ENCODE results near the gene ZNF783.

ZNF783 gene

DNA sequence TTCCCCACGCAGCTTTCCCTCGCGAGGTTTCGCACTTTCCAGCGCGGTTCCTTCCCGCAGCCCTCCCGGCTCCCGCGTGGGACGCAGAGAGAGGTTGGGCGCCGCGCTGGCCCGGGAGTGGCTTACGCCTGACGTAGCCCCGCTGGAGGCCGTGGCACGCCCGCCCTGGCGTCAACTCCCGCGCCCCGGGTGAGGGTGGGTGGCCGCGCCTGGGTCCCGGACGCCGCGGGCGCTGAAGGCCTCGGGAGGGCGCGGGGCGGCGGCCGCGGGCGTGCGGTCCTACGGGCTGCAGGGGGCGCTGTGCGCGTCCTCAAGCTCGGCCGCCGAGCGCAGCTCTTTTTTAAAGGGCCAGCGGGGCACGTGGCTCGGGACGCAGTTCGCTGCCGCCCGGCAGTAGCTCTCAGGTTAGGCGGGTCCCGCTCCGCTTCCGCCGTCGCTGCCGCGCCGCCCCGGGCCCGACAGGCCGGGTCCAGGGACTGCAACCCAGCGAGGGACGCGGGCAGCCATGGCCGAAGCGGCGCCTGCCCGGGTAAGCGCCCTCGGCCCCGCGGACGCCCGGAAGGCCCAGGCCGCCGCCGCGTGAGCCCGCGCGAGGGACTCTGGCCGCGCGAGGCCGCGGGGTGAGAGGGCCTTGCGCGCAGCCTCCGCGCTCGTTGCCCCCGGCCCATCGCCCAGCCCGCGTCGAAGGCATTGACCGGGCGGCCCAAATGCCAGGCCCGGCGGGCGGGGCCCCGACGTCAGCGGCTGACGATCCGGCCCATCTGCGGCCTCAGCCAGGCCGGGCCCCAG lies at the start of gene ZNF783:
Gene ZNF783, plus strand, starts transcription at position 368 of the 789 bp plus-strand sequence. Its CDS starts 138 bp downstream, at position 506.
- Histone ChIP-seq H3K36me3 (ENCODE audit: low read depth) (peaks cover 24% of the 10 kb centered on the region), H3K4me3 (ENCODE audit: severe bottlenecking) (peak within 1 kb of the TSS; percentile 63), H3K4me1 (ENCODE audit: insufficient read depth, poor library complexity, severe bottlenecking) (peaks cover 4% of the 10 kb centered on the region), H3K27me3 (ENCODE audit: insufficient read depth, poor library complexity, severe bottlenecking) (no peaks in the 10 kb centered on the region), H3K9me3 (ENCODE audit: severe bottlenecking) (no peaks in the 10 kb centered on the region), H3K27ac (ENCODE audit: poor library complexity, severe bottlenecking) (peak within 1 kb of the TSS; percentile 85)
- DNase-seq (ENCODE audit: low spot score) (peak; percentile 70), ATAC-seq (ENCODE audit: low read depth) (peak; percentile 85)
- peak; percentile 96 for TF ChIP-seq CTCF (IDR thresholded peaks at IDR 0.05; ENCODE audit: poor library complexity, severe bottlenecking)

DNA sequence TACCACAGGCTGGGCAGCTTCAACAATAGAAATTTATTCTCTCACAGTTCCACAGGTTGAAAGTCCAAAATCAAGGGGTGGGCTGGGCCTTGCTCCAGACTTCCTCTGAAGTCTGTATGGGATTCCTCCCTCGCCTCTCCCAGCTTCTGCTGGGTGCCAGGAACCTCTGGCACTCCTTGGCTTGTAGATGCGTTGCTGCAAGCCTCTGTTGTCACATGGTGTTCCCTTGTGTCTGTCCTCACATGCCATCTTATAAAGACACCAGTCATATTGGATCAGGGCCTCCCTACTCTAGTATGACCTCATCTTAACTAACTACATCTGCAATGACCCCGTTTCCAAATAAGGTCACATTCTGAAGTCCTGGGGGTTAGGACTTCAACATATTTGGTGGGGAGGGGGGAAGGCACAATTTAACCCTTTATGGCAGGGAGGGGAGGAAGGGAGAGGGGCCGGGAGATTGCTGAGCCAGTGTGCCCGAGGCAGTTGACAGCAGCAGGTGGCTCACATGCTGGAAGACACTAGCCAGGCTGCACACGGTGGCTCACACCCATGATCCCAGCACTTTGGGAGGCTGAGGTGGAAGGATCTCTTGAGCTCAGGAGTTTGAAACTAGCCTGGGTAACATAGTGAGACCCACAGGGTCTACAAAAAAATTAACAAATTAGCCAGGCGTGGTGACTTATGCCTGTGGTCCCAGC lies 47.8 kb upstream of the ZNF783 start:
- no peaks in the 10 kb centered on the region for H3K9me3 ChIP-seq (ENCODE audit: severe bottlenecking)
- no peak overlapping the region for H3K27ac ChIP-seq (ENCODE audit: poor library complexity, severe bottlenecking)
- H3K4me3 ChIP-seq (ENCODE audit: severe bottlenecking), result no peak overlapping the region
- peaks cover 97% of the 10 kb centered on the region for H3K36me3 ChIP-seq (ENCODE audit: low read depth)
- TF ChIP-seq CTCF (IDR thresholded peaks at IDR 0.05; ENCODE audit: poor library complexity, severe bottlenecking), result no peak
- DNase-seq (ENCODE audit: low spot score) (no peak), ATAC-seq (ENCODE audit: low read depth) (no peak)
- no peaks in the 10 kb centered on the region for H3K27me3 ChIP-seq (ENCODE audit: insufficient read depth, poor library complexity, severe bottlenecking)
- no peaks in the 10 kb centered on the region for H3K4me1 ChIP-seq (ENCODE audit: insufficient read depth, poor library complexity, severe bottlenecking)

DNA sequence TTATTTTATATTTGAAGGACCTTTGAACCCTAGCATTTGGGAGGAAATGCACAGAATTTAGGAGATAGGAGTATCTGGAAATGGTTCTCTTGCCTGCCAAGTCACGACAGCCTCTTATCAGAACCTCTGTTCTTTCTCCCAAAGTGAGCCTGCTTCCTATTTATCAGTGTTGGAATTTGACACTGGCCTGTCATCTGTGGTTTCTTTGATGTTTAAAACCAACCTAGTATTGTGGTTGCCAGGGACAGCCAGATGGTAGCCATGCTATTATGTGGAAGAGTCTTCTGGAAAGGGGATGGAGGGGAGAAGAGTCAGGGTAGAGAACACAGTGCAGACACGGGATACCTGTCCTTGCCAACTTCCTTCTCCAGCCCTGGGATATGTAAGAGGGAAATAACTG lies 45.6 kb upstream of the ZNF783 start:
- no peak overlapping the region for H3K27ac ChIP-seq (ENCODE audit: poor library complexity, severe bottlenecking)
- no peak for DNase-seq (ENCODE audit: low spot score)
- no peak overlapping the region for H3K4me3 ChIP-seq (ENCODE audit: severe bottlenecking)
- H3K9me3 ChIP-seq (ENCODE audit: severe bottlenecking), result no peaks in the 10 kb centered on the region
- H3K4me1 ChIP-seq (ENCODE audit: insufficient read depth, poor library complexity, severe bottlenecking), result no peaks in the 10 kb centered on the region
- no peaks in the 10 kb centered on the region for H3K27me3 ChIP-seq (ENCODE audit: insufficient read depth, poor library complexity, severe bottlenecking)
- H3K36me3 ChIP-seq (ENCODE audit: low read depth), result peaks cover 94% of the 10 kb centered on the region
- no peak for TF ChIP-seq CTCF (IDR thresholded peaks at IDR 0.05; ENCODE audit: poor library complexity, severe bottlenecking)
- no peak for ATAC-seq (ENCODE audit: low read depth)

- Histone ChIP-seq H3K4me3 (ENCODE audit: severe bottlenecking) (no peak overlapping the region), H3K4me1 (ENCODE audit: insufficient read depth, poor library complexity, severe bottlenecking) (no peaks in the 10 kb centered on the region), H3K36me3 (ENCODE audit: low read depth) (peaks cover 89% of the 10 kb centered on the region), H3K27ac (ENCODE audit: poor library complexity, severe bottlenecking) (no peak overlapping the region), H3K27me3 (ENCODE audit: insufficient read depth, poor library complexity, severe bottlenecking) (no peaks in the 10 kb centered on the region), H3K9me3 (ENCODE audit: severe bottlenecking) (no peaks in the 10 kb centered on the region)
- DNase-seq (ENCODE audit: low spot score), result no peak
- no peak for ATAC-seq (ENCODE audit: low read depth)
- TF ChIP-seq CTCF (IDR thresholded peaks at IDR 0.05; ENCODE audit: poor library complexity, severe bottlenecking), result no peak
These were observed 44.4 kb upstream of the ZNF783 start for GRCh38 chr7:149217570-149217969.
